Heart right ventricle (tissue), 16 donors: ENCODE data around the gene CLEC16A. TPM values are rescaled to one million over a fixed set of nuclear protein-coding genes. Genes with fewer than 3 reads are reported as not detected.
A peak's percentile ranks its signal among the peaks of the same experiment; 100 is the strongest.

Source experiments
- ATAC-seq, 8 donors: fragments of 200-7000 bp; cut with Tn5 transposase; one replicate each; pipeline ENCODE4 v1.9.1; 2020; ENCODE audit warnings: mild to moderate bottlenecking in 8 of 8, moderate library complexity in 8 of 8, moderate number of reproducible peaks in 1 of 8
- DNase-seq, 2 donors: peaks; one replicate each; pipeline ENCODE4 v3.0.0-alpha.2; 2020
- H3K27ac ChIP-seq, 10 donors: fragments of 200-600 bp; sonication (generic) in 2 of 10; one replicate each; pipeline versions ENCODE4 v1.5.0 to v1.8.0; 2020 to 2022; ENCODE audit warnings: mild to moderate bottlenecking in 3 of 10
- H3K27me3 ChIP-seq, 7 donors: fragments of 200-600 bp; one replicate each; pipeline ENCODE4 v1.8.0; 2021 to 2022; ENCODE audit warnings: mild to moderate bottlenecking in 2 of 7
- H3K36me3 ChIP-seq, 9 donors: fragments of 200-600 bp; sonication (generic) in 1 of 9; one replicate each; pipeline versions ENCODE4 v1.5.0 to v1.8.0; 2020 to 2022; ENCODE audit warnings: mild to moderate bottlenecking in 2 of 9
- H3K4me1 ChIP-seq, 9 donors: fragments of 200-600 bp; sonication (generic) in 1 of 9; one replicate each; pipeline versions ENCODE4 v1.5.0 to v1.8.0; 2020 to 2022; ENCODE audit warnings: mild to moderate bottlenecking in 4 of 9
- H3K4me3 ChIP-seq, 10 donors: fragments of 200-600 bp; sonication (generic) in 2 of 10; one replicate each; pipeline versions ENCODE4 v1.5.0 to v1.8.0; 2020 to 2022; ENCODE audit warnings: mild to moderate bottlenecking in 7 of 10, moderate library complexity in 2 of 10
- H3K9me3 ChIP-seq, 11 donors: fragments of 200-600 bp in 10 of 11; sonication (generic) in 2 of 11; one replicate each; pipeline versions ENCODE4 v1.5.0 to v1.8.0; 2013 to 2022; ENCODE audit warnings: mild to moderate bottlenecking in 2 of 11, control low read depth in 1 of 11, moderate library complexity in 1 of 11
- WGBS, 2 donors: extraction: QIAGEN DNeasy Blood & Tissue Kit; methylation state at CpG; one replicate each; pipeline ENCODE4 v1.1.7; 2013; ENCODE audit warnings: inconsistent platforms in 1 of 2; 5-methylcytosine and 5-hydroxymethylcytosine counted together
- intact Hi-C, 10 donors: fragments of 100-400 bp; cut with DNase I; formaldehyde crosslinking; loops; one replicate each; pipeline versions ENCODE4 v1.11.1 to v1.14.2; 2022
- polyA plus RNA-seq, 2 donors: library from polyadenylated mRNA; stranded (reverse); fragments of 200-250 nt; gene quantifications; one replicate each; pipeline ENCODE4 v1.2.3, GENCODE V29; 2013
- total RNA-seq, 10 donors: library from RNA; stranded (reverse); fragmentation: NEBNext Ultra II Directional in 3 of 10; extraction: Animal tissue kit (Norgen Biotek cat#: 25700) in 3 of 10; gene quantifications; one replicate each; pipeline versions ENCODE4 v1.2.1 to v1.2.4, GENCODE V29; 2021 to 2023
- TF ChIP-seq, protein P1 (sequence below), 9 donors: fragments of 200-600 bp; sonication (generic) in 2 of 9; IDR thresholded peaks; one replicate each; pipeline versions ENCODE4 v1.5.0 to v1.8.0; 2021 to 2022; ENCODE audit warnings: antibody characterized with exemption in 9 of 9, mild to moderate bottlenecking in 5 of 9, moderate library complexity in 1 of 9
- donor health status: Arrhythmogenic right ventricular cardiomyopathy.
- donor health status: ischemic (EF 13 %, LVEDD 7.1; RV severe dilation, severe dysfunction).
- donor health status: healthy with polysubstance abuse.
- donor health status: DM: no; HTN: yes; CAD: no.
- donor health status: DM: no; HTN: no; CAD: no.
- donor health status: ischemic (EF 25% LVEDD 6.9; RV normal size, moderate dysfunction).
- donor health status: ischemic (EF 25% LVEDD 5.7; RV mildly dilated, moderate dysfunction).
- donor health status: healthy.
- donor health status: DM: yes; HTN: yes; CAD: no.
- donor health status: Ischemic cardiomyopathy.
- donor health status: ischemic (EF 35%, LVEDD 5.7; RV mildly dilated, moderate dysfunction).
- donor health status: nonischemic (EF 11% LVEDD 7.7; RV severe dilation, severe dysfunction).
- donor health status: DM: yes; HTN: yes; CAD: no.
- donor health status: PGD.
- donor health status: ischemic (EF 29% LVEDD 5.4; RV normal size, mild dysfunction).
- donor health status: nonischemic (EF 23%, LVEDD 6.1; RV moderate dilation, normal function).

Gene CLEC16A
- total and polyA plus RNA-seq, 12 donors: 12.1 to 30.8 (median 23.0) TPM

DNA sequence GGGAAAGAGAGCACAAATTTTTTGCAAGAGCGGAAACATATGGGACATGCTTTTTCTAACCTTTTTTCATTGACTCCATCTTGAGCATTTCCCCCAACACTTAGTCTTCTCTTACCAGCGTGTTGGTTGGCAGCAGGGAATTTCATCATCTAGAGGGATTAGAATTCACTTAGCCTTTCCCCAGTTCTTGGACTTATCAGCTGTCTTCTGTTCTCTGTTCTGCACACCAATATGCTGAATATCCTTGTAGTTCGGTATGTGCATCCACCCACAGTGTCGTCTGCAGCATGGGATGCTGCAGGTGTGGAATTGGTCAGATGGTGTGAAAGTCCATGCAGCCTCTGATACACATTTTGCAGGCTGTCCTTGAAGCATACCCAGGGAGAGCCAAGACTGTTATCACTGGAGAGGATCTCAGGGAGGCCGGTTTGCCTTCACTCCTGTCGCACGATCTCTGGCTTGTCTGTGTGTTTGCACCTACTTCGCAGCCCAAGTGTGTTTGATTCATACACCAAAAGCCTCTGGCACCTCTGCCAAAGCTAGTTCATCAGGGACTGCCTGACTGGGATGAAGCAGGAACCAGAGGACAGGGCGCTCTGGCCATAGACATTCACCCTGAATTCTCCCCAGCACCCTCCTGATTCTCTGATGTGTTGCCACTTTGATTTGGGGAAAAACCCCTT, 218.4 kb downstream of the CLEC16A start:
- H3K4me1 ChIP-seq: peaks cover 2 to 47% (median 31%) of the 10 kb centered on the region in 9 donors
- ATAC-seq: peak in 6 of 8 donors; percentile 18 to 68 (median 42)

DNA sequence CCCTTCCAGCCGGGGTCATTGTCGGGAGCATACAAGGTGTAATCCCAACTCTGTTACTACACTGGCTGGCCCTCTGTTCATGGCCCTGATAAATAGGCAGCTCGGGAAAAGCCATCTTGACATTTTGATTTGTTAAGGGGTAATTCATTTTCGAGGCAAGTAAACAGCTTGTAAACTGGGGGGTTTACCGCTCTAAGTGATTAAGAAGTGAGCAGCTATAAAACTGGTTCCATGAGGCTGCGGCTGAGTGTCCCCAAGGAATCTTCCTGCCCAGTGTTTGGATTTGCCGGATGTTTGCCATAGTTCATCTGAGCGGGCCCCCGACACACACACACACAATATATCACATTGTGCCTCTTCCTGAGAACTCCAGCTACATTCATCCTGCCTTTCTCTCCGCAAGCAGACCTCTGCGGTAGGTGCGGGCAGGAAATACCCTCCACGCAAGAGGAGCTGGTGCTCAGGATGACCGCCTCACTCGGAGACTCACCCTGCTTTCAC, 219.4 kb downstream of the CLEC16A start:
- TF ChIP-seq, protein P1, sequence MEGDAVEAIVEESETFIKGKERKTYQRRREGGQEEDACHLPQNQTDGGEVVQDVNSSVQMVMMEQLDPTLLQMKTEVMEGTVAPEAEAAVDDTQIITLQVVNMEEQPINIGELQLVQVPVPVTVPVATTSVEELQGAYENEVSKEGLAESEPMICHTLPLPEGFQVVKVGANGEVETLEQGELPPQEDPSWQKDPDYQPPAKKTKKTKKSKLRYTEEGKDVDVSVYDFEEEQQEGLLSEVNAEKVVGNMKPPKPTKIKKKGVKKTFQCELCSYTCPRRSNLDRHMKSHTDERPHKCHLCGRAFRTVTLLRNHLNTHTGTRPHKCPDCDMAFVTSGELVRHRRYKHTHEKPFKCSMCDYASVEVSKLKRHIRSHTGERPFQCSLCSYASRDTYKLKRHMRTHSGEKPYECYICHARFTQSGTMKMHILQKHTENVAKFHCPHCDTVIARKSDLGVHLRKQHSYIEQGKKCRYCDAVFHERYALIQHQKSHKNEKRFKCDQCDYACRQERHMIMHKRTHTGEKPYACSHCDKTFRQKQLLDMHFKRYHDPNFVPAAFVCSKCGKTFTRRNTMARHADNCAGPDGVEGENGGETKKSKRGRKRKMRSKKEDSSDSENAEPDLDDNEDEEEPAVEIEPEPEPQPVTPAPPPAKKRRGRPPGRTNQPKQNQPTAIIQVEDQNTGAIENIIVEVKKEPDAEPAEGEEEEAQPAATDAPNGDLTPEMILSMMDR (IDR thresholded peaks at IDR 0.05): no peak
- intact Hi-C loops: no loop called here
- WGBS, 2 donors: 90 to 93% methylated on average over 15 of the region's 15 CpGs
- Histone ChIP-seq H3K27me3 (no peaks in the 10 kb centered on the region), H3K9me3 (peaks cover 0 to 6% (median 0%) of the 10 kb centered on the region in 11 donors), H3K36me3 (peaks cover 0 to 31% (median 7%) of the 10 kb centered on the region in 9 donors), H3K27ac (peak overlapping the region in 5 of 10 donors; percentile 77 to 91 (median 90)), H3K4me1 (peaks cover 2 to 55% (median 36%) of the 10 kb centered on the region in 9 donors), H3K4me3 (no peak overlapping the region)
- DNase-seq: no peak
- ATAC-seq: no peak

More for the DNA sequence above, 218.4 kb downstream of the CLEC16A start:
- DNase-seq: no peak
- Histone ChIP-seq H3K36me3 (peaks cover 0 to 24% (median 7%) of the 10 kb centered on the region in 9 donors), H3K4me3 (no peak overlapping the region), H3K9me3 (peaks cover 0 to 6% (median 0%) of the 10 kb centered on the region in 11 donors), H3K27ac (peak overlapping the region; percentile 60 to 91 (median 80)), H3K27me3 (no peaks in the 10 kb centered on the region)
- TF ChIP-seq, protein P1 (IDR thresholded peaks at IDR 0.05): no peak
- WGBS, 2 donors: 63 to 69% methylated on average over 9 of the region's 9 CpGs
- intact Hi-C loops: no loop called here

DNA sequence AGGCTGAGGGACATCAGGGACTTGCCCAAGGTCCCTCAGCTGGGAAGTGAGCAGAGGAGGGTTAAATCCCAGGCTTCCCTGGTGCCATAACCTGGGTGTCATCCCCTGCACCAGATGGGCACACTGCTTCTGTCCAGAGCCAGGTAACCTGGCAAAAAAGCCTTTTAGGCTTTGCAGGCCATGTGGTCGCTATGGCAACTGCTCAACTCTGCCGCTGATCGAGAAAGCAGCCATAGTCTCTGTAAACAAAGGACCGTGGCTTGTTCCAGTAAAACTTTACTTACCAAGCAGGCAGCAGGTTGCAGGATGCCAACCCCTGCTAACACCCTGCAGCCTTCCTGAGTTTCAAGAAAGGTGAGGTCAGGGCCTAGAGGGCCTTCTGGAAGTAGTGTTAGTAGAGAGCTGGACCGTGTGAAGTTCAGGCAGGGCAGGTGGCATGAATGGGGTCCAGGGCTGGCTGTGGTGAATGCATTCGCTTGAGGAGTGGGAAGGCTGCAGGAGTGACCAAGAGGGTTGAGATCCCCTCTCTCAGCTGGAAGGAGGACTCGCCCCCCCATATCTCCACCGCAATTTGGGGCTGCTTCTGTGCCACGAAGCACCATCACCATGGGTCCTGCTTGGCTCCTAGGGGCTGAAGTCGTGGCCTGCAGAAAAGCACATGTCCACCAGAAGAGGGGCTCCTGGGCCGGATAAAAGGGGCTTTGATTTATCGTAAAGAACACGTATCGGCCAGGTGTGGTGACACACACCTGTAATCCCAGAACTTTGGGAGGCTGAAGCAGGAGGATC, 220.3 kb downstream of the CLEC16A start:
- no peak for ATAC-seq
- TF ChIP-seq, protein P1 (IDR thresholded peaks at IDR 0.05): no peak
- H3K36me3 ChIP-seq: peaks cover 0 to 37% (median 7%) of the 10 kb centered on the region in 9 donors
- no peaks in the 10 kb centered on the region for H3K27me3 ChIP-seq
- H3K9me3 ChIP-seq: peaks cover 0 to 6% (median 0%) of the 10 kb centered on the region in 11 donors
- H3K4me1 ChIP-seq: peaks cover 2 to 50% (median 30%) of the 10 kb centered on the region in 9 donors
- H3K4me3 ChIP-seq: no peak overlapping the region
- intact Hi-C loops: no loop called here
- H3K27ac ChIP-seq: no peak overlapping the region
- no peak for DNase-seq
- 94 to 96% methylated on average over 14 of the region's 14 CpGs for WGBS, 2 donors

DNA sequence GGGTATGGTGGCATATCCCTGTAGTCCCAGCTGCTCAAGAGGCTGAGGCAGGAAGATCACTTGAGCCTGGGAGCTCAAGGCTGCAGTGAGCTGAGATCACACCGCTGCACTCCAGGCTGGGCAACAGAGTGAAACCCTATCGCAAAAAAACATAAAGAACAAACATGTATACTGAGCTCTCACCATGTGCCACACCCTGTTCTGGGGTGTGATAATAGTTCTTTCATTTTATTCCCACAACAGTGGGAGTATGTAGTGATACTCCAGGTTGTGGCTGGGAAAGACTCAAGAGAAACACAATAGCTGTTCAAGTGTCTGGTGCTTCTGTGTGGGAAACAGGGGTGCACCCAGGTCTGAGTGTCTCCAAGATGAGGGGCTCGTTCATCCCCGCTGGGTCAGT, 221.0 kb downstream of the CLEC16A start:
- TF ChIP-seq, protein P1 (IDR thresholded peaks at IDR 0.05): no peak
- Histone ChIP-seq H3K27ac (no peak overlapping the region), H3K27me3 (no peaks in the 10 kb centered on the region), H3K9me3 (peaks cover 0 to 5% (median 0%) of the 10 kb centered on the region in 11 donors), H3K4me1 (peaks cover 2 to 43% (median 27%) of the 10 kb centered on the region in 9 donors), H3K36me3 (peaks cover 0 to 42% (median 7%) of the 10 kb centered on the region in 9 donors), H3K4me3 (no peak overlapping the region)
- intact Hi-C loops: no loop called here
- WGBS, 2 donors: 96 to 97% methylated on average over 4 of the region's 4 CpGs
- no peak for ATAC-seq
- DNase-seq: no peak
